Progenitor cell of endocrine pancreas (in vitro differentiated cells): ENCODE results near the gene EXOC2. TPM values are rescaled to one million over a fixed set of nuclear protein-coding genes. Genes with fewer than 3 reads are reported as not detected.

Source experiments
- DNase-seq: peaks from one replicate; pipeline ENCODE4 v3.0.0; 2021; ENCODE audit warnings: low spot score; ENCODE audit not compliant: unreplicated experiment
- H3K27ac Mint-ChIP-seq: 2 replicates; pipeline ENCODE4 v1.8.0; 2021; ENCODE audit warnings: mild to moderate bottlenecking, moderate library complexity, mixed read lengths
- H3K27me3 Mint-ChIP-seq: 2 replicates; pipeline ENCODE4 v1.8.0; 2021; ENCODE audit warnings: mixed read lengths
- H3K36me3 Mint-ChIP-seq: 2 replicates; pipeline ENCODE4 v1.8.0; 2022; ENCODE audit warnings: mixed read lengths; ENCODE audit not compliant: insufficient read depth
- H3K4me1 Mint-ChIP-seq: 2 replicates; pipeline ENCODE4 v1.8.0; 2021; ENCODE audit warnings: low read depth, mixed read lengths
- H3K4me3 Mint-ChIP-seq: 2 replicates; pipeline ENCODE4 v1.8.0; 2021; ENCODE audit warnings: low read depth, mild to moderate bottlenecking, moderate library complexity, mixed read lengths
- H3K9me3 Mint-ChIP-seq: 2 replicates; pipeline ENCODE4 v1.8.0; 2021; ENCODE audit warnings: low read depth, mixed read lengths
- total RNA-seq: library from RNA; stranded (reverse); gene quantifications from 2 replicates; pipeline ENCODE4 v1.2.1, GENCODE V29; 2021
- TF ChIP-seq, protein P1 (sequence below): fragments of 200-600 bp; sonication (generic); IDR thresholded peaks from one replicate; pipeline ENCODE4 v1.5.0; 2021; ENCODE audit warnings: antibody characterized with exemption, mild to moderate bottlenecking; ENCODE audit not compliant: unreplicated experiment

The EXOC2 gene
- total RNA-seq, 1 donor from 2014 or later: 24.4 TPM

DNA sequence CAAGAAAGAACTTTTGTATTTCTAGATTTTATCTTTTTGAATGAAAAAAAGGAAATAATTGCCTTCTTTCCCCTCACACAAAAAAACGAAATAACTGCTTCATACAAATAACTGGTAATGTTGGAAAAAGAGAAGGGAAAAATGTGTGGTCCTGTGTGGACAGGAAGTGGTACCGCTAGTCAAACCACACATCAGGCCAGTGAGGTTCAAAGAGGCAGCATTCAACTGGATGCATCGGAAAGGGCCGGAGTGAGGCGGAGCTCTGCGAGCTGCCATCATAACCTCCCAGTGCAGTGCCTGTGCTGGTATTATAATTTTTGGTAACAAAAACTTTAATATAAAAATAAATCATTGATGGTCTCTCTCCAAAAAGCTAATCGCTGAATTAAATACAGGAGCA, 190.2 kb downstream of the EXOC2 start:
- H3K4me1 Mint-ChIP-seq: no peaks in the 10 kb centered on the region
- H3K27ac Mint-ChIP-seq: no peak overlapping the region
- H3K4me3 Mint-ChIP-seq: no peak overlapping the region
- TF ChIP-seq, protein P1, sequence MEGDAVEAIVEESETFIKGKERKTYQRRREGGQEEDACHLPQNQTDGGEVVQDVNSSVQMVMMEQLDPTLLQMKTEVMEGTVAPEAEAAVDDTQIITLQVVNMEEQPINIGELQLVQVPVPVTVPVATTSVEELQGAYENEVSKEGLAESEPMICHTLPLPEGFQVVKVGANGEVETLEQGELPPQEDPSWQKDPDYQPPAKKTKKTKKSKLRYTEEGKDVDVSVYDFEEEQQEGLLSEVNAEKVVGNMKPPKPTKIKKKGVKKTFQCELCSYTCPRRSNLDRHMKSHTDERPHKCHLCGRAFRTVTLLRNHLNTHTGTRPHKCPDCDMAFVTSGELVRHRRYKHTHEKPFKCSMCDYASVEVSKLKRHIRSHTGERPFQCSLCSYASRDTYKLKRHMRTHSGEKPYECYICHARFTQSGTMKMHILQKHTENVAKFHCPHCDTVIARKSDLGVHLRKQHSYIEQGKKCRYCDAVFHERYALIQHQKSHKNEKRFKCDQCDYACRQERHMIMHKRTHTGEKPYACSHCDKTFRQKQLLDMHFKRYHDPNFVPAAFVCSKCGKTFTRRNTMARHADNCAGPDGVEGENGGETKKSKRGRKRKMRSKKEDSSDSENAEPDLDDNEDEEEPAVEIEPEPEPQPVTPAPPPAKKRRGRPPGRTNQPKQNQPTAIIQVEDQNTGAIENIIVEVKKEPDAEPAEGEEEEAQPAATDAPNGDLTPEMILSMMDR: no peak
- H3K36me3 Mint-ChIP-seq: peaks cover 4% of the 10 kb centered on the region
- H3K27me3 Mint-ChIP-seq: no peaks in the 10 kb centered on the region
- H3K9me3 Mint-ChIP-seq: no peaks in the 10 kb centered on the region
- no peak for DNase-seq

DNA sequence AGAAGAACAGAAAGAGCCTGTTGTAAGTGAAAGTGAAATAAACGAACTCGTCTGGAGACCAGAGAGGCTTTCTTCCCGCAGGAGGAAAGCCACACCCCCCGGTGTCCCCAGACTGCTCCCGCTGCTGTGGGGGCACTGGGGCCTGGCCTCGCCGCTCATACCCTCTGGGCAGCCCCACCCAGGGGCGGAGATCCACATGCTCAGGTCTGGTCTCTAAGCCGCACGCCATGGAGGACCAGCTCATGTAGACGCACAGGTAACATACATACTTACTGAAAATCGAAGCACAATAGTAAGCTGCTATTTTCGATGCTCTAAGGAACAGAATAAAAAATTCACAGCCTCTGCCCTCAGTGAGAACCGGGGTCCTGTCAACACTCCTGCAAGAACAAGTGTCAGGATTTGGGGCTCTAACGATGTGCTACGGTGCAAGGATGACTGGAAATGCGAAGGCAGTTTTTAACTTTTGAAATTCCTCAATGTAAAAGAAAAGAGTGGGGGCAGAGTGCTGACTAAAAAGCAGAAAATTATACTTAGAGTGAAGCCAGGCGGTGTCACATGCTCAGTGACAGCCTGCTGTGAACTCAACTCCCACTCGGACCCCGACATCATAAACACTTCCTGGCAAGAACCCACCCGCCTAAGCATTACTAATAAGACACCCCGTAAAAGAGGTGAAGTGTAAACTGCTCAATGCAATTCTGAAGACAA, 190.9 kb downstream of the EXOC2 start:
- TF ChIP-seq, protein P1: no peak
- Mint-ChIP-seq H3K27me3 (no peaks in the 10 kb centered on the region), H3K4me3 (no peak overlapping the region), H3K9me3 (no peaks in the 10 kb centered on the region), H3K27ac (no peak overlapping the region), H3K4me1 (no peaks in the 10 kb centered on the region), H3K36me3 (peaks cover 5% of the 10 kb centered on the region)
- no peak for DNase-seq

DNA sequence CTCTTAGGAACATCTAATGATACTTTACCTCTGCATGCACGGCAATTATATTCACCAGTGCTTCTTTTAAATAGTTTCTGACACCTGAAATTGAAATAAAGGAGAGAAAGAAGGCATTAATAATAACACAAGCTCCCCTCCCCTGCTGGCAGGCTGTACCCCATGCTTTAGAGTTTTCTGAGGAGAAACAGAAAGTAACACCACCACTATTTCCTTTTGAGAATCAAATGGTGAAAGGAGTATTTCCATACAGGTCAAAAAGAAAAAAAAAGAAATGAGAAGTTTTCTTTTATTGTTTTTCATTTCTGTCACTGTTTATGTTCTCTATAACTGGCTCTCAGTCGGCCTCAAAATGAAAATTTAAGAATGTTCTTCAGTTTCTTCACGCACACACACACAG, 193.3 kb downstream of the EXOC2 start:
- H3K36me3 Mint-ChIP-seq: peaks cover 14% of the 10 kb centered on the region
- DNase-seq: no peak
- TF ChIP-seq, protein P1: no peak
- H3K27me3 Mint-ChIP-seq: no peaks in the 10 kb centered on the region
- H3K9me3 Mint-ChIP-seq: no peaks in the 10 kb centered on the region
- H3K4me3 Mint-ChIP-seq: no peak overlapping the region
- H3K4me1 Mint-ChIP-seq: no peaks in the 10 kb centered on the region
- no peak overlapping the region for H3K27ac Mint-ChIP-seq

DNA sequence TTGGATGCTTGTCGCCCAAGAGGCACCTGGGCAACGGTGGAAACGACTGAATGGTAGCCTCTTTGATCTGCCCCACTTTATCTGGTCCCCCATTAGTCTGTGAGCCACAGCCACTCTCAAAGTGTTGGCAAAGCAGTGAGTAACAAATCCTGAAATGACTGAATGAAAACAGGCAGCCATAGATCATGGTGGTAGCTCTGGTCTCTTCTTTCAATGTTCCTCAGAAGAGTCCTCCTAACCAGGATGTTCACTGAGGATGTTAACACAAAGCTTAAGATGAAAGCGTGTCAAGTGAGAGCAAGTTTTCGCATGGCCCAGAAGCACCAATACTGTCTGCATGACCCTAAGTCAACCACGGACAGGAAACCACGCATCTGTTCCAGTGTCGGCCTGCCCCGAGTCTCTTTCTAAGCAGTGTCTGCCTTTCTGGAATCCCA, 194.1 kb downstream of the EXOC2 start:
- Mint-ChIP-seq H3K4me1 (no peaks in the 10 kb centered on the region), H3K4me3 (no peak overlapping the region), H3K27me3 (no peaks in the 10 kb centered on the region), H3K9me3 (no peaks in the 10 kb centered on the region), H3K27ac (no peak overlapping the region), H3K36me3 (peaks cover 14% of the 10 kb centered on the region)
- DNase-seq: no peak
- TF ChIP-seq, protein P1: no peak

DNA sequence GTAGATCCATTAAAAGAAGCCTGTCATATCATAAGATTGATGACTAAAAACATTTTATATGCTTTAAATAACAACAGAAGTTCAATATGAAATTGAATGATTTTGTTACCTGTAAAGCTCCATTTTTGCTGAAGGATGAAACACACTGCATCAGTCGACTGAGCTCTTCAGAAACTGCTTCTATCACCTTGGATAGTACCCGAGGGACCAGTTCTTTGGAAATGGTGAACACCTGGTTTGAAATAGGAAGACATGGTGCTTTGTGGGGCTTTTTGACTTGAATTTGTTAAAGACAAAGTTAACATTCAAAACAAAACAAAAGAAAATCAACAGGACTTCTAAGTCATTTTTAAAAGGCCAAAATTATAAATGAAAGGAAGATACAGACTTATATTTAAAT, 195.7 kb downstream of the EXOC2 start:
- Mint-ChIP-seq H3K9me3 (peaks cover 6% of the 10 kb centered on the region), H3K27ac (no peak overlapping the region), H3K4me1 (no peaks in the 10 kb centered on the region), H3K27me3 (no peaks in the 10 kb centered on the region), H3K36me3 (peaks cover 23% of the 10 kb centered on the region), H3K4me3 (no peak overlapping the region)
- no peak for DNase-seq
- TF ChIP-seq, protein P1: no peak
